ENCODE results near the gene RBM10.

GRCh38 chrX:47199286-47199685 lies 54.3 kb downstream of the RBM10 start:
- TF ChIP-seq TARDBP (IDR thresholded peaks at IDR 0.05) (no peak), ELF1 (tag; IDR thresholded peaks at IDR 0.05) (no peak), NFE2L1 (tag; IDR thresholded peaks at IDR 0.05; ENCODE audit: borderline replicate concordance, low read depth) (no peak), ARID2 (IDR thresholded peaks at IDR 0.05) (no peak), TAF1 (IDR thresholded peaks at IDR 0.05; ENCODE audit: control insufficient read depth, extremely low read depth, insufficient read depth, low read length, severe bottlenecking) (no peak)
